Kidney (tissue), 14 donors: ENCODE measurements around the gene SLC20A1. TPM values are rescaled to one million over a fixed set of nuclear protein-coding genes. Genes with fewer than 3 reads are reported as not detected.

Experiments used
- DNase-seq, 5 donors: peaks; one replicate each; pipeline ENCODE4 v3.0.0-alpha.2; 2013 to 2020
- FAIRE-seq: peaks from 2 replicates; lab custom pipeline; 2012; peaks lifted over from hg19 to GRCh38; lab: Jason Lieb, UNC
- H3K27ac ChIP-seq, 2 donors: one replicate each; pipeline ENCODE4 v1.7.0; 2013; ENCODE audit warnings: low read depth in 2 of 2, low read length in 2 of 2, inconsistent platforms in 1 of 2
- H3K27me3 ChIP-seq: one replicate; pipeline ENCODE4 v1.7.1; 2013; ENCODE audit warnings: low read length, inconsistent platforms; ENCODE audit not compliant: control insufficient read depth, insufficient read depth
- H3K36me3 ChIP-seq, 3 donors: one replicate each; pipeline versions ENCODE4 v1.7.0 to v1.7.1; 2013; ENCODE audit warnings: low read length in 3 of 3, control low read depth in 1 of 3, inconsistent platforms in 1 of 3; ENCODE audit not compliant: insufficient read depth in 3 of 3, control insufficient read depth in 2 of 3
- H3K4me1 ChIP-seq, 3 donors: one replicate each; pipeline versions ENCODE4 v1.7.0 to v1.7.1; 2013; ENCODE audit warnings: low read length in 3 of 3, inconsistent platforms in 1 of 3, low read depth in 1 of 3; ENCODE audit not compliant: control insufficient read depth in 2 of 3, insufficient read depth in 2 of 3
- H3K4me3 ChIP-seq, 3 donors: one replicate each; pipeline versions ENCODE4 v1.7.0 to v1.8.1; 2013; ENCODE audit warnings: low read length in 3 of 3, control low read depth in 1 of 3, inconsistent platforms in 1 of 3
- H3K9ac ChIP-seq, 3 donors: one replicate each; pipeline versions ENCODE4 v1.7.0 to v1.7.1; 2013; ENCODE audit warnings: low read length in 3 of 3, control low read depth in 1 of 3, inconsistent platforms in 1 of 3
- H3K9me3 ChIP-seq, 3 donors: one replicate each; pipeline versions ENCODE4 v1.7.0 to v1.7.1; 2013; ENCODE audit warnings: low read length in 3 of 3, control low read depth in 1 of 3, inconsistent platforms in 1 of 3; ENCODE audit not compliant: control insufficient read depth in 2 of 3, insufficient read depth in 1 of 3
- CTCF ChIP-seq: IDR thresholded peaks from 3 replicates; pipeline ENCODE4 v1.5.1; 2012; ENCODE audit warnings: mild to moderate bottlenecking, moderate library complexity, borderline replicate concordance; ENCODE audit not compliant: insufficient read depth; ENCODE audit errors: extremely low read depth
- intact Hi-C: fragments of 100-400 bp; cut with DNase I; formaldehyde crosslinking; loops from one replicate; pipeline ENCODE4 v1.11.1; 2022
- polyA plus RNA-seq: library from polyadenylated mRNA; stranded (reverse); fragments of 350-450 nt; fragmentation: Illumina TruSeq; extraction: RNeasy Lipid Tissue Mini Kit (QIAGEN cat#74804); gene quantifications from one replicate; pipeline ENCODE4 v1.2.3, GENCODE V29; 2014; ENCODE audit warnings: low read depth, low replicate concordance; ENCODE audit not compliant: insufficient read depth
- total RNA-seq: library from RNA; stranded (reverse); fragmentation: NEBNext Ultra II Directional; extraction: Animal tissue kit (Norgen Biotek cat#: 25700); gene quantifications from one replicate; pipeline ENCODE4 v1.2.1, GENCODE V29; 2021
- donor health status: control.
- donor health status: control.
- donor health status: control.
- donor health status: control.
- donor health status: control.
- donor health status: DM: yes; HTN: yes; CAD: no.
- donor health status: Normal renal cell carcinoma (clear cell type).

The SLC20A1 gene
- total and polyA plus RNA-seq, 2 donors from 2014 or later = 10.4 to 46.2 TPM

DNA sequence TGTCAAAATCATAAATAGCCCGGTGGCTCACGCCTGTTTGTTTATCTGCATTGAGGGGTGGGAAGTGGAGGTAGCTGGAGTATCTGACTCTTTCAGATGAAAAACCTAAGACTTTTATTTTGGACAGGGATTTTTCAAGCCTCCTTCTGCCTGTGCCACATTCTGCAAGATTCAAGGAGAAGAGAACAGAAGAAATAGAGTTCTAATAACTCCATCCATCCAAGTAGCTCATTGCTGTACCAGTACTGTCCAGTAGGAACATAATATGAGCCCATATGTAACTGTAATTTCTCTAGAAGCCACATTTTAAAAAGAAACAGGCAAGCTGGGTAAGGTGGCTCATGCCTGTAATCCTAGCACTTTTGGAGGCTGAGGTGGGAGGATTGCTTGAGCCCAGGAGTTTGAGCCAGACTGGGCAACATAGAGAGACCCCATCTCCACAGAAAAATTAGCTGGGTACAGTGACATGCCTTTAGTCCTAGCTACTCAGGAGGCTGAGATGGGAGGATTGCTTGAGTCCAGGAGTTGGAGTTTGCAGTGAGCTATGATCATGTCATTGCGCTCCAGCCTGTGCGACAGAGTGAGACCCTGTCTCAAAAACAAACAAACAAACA is 39.6 kb downstream of the SLC20A1 start:
- no peak for TF ChIP-seq CTCF
- Histone ChIP-seq H3K4me3 (no peak overlapping the region), H3K27ac (no peak overlapping the region), H3K36me3 (no peaks in the 10 kb centered on the region), H3K9ac (no peak overlapping the region), H3K9me3 (no peaks in the 10 kb centered on the region), H3K4me1 (no peaks in the 10 kb centered on the region), H3K27me3 (no peaks in the 10 kb centered on the region)
- intact Hi-C loops = no loop called here
- no peak for FAIRE-seq
- DNase-seq = no peak

GRCh38 chr2:112686348-112687217 is 40.8 kb downstream of the SLC20A1 start:
- Histone ChIP-seq H3K27me3 (no peaks in the 10 kb centered on the region), H3K27ac (no peak overlapping the region), H3K36me3 (no peaks in the 10 kb centered on the region), H3K4me3 (no peak overlapping the region), H3K9me3 (no peaks in the 10 kb centered on the region), H3K4me1 (peaks cover 0 to 2% (median 0%) of the 10 kb centered on the region in 3 donors), H3K9ac (no peak overlapping the region)
- TF ChIP-seq CTCF = no peak
- intact Hi-C loops = no loop called here
- DNase-seq (no peak), FAIRE-seq (no peak)

DNA sequence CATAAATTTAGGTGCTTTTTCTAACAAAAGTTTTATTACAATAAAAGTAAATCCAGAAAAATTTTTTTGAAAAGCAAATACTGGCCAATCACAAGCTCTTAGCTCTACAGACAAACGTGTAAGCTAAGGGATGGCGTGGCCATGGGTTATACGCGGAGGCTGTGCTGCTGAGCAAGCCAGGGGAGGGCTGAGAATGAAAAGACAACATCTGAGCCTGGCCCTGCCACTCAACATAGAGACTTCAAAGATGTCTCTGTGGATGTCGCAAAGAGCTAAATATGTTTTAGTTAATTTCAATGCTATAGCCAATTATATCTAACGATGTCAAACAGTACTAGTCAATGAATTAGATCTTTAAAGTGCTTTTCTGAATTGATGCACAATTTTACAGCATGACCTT is 41.8 kb downstream of the SLC20A1 start:
- no peak overlapping the region for H3K4me3 ChIP-seq
- H3K27me3 ChIP-seq = no peaks in the 10 kb centered on the region
- no peak for TF ChIP-seq CTCF
- peaks cover 0 to 4% (median 0%) of the 10 kb centered on the region in 3 donors for H3K4me1 ChIP-seq
- H3K9ac ChIP-seq = no peak overlapping the region
- no peaks in the 10 kb centered on the region for H3K9me3 ChIP-seq
- intact Hi-C loops = no loop called here
- H3K36me3 ChIP-seq = no peaks in the 10 kb centered on the region
- no peak for DNase-seq
- no peak for FAIRE-seq
- no peak overlapping the region for H3K27ac ChIP-seq
